Adrenal gland (tissue), 12 donors: ENCODE measurements around the gene CDS2. TPM values are rescaled to one million over a fixed set of nuclear protein-coding genes. Genes with fewer than 3 reads are reported as not detected.

ENCODE experiments used
- DNase-seq, 7 donors: peaks; one replicate each; pipeline ENCODE4 v3.0.0-alpha.2; 2019 to 2020
- H3K27ac ChIP-seq, 5 donors: fragments of 200-600 bp; sonication (generic) in 4 of 5; 1 replicate in 3 of 5; 2 replicates in 2 of 5; pipeline versions ENCODE4 v1.5.1 to v1.8.0; 2016 to 2020; ENCODE audit warnings: mild to moderate bottlenecking in 1 of 5
- H3K27me3 ChIP-seq: fragments of 200-600 bp; 2 replicates; pipeline ENCODE4 v1.8.0; 2021
- H3K36me3 ChIP-seq, 2 donors: fragments of 200-600 bp; replicated peaks in 1 of 2; 1 replicate in 1 of 2; 2 replicates in 1 of 2; pipeline versions ENCODE4 v1.5.1 to v1.8.0; 2018 to 2022
- H3K4me1 ChIP-seq, 2 donors: fragments of 200-600 bp; replicated peaks in 1 of 2; 1 replicate in 1 of 2; 2 replicates in 1 of 2; pipeline versions ENCODE4 v1.5.1 to v1.8.0; 2018 to 2021
- H3K4me3 ChIP-seq, 4 donors: fragments of 200-600 bp; sonication (generic) in 3 of 4; one replicate each; pipeline ENCODE4 v1.5.1; 2016 to 2018
- H3K9me3 ChIP-seq, 3 donors: fragments of 200-600 bp; sonication (generic) in 1 of 3; replicated peaks in 1 of 3; 1 replicate in 2 of 3; 2 replicates in 1 of 3; pipeline versions ENCODE4 v1.5.1 to v1.8.0; 2016 to 2021
- CTCF ChIP-seq, 6 experiments: fragments of 450-650 bp in 4 of 6; fragments of 200-600 bp in 2 of 6; sonication (generic) in 1 of 6; IDR thresholded peaks; 1 replicate in 5 of 6; 2 replicates in 1 of 6; pipeline versions ENCODE4 v1.5.1 to v1.8.0; 2016 to 2021; ENCODE audit warnings: antibody characterized with exemption in 6 of 6, mild to moderate bottlenecking in 2 of 6, moderate library complexity in 1 of 6
- POLR2A ChIP-seq, 2 donors: fragments of 450-650 bp; IDR thresholded peaks; one replicate each; pipeline ENCODE4 v1.6.1; 2017; ENCODE audit warnings: antibody characterized with exemption in 2 of 2, mild to moderate bottlenecking in 2 of 2, moderate library complexity in 1 of 2
- WGBS, 4 donors: extraction: QIAGEN DNeasy Blood & Tissue Kit in 2 of 4; methylation state at CpG; one replicate each; pipeline versions ENCODE4 v1.1.5 to v1.1.7; 2013 to 2017; 5-methylcytosine and 5-hydroxymethylcytosine counted together
- intact Hi-C, 2 donors: fragments of 100-400 bp; cut with DNase I; formaldehyde crosslinking; loops; one replicate each; pipeline versions ENCODE4 v1.14.1 to v1.15.0; 2022 to 2023
- polyA plus RNA-seq, 3 donors: library from polyadenylated mRNA; stranded (reverse); fragments of 200-250 nt in 2 of 3; fragments of 350-450 nt in 1 of 3; fragmentation: Illumina TruSeq in 1 of 3; extraction: RNeasy Lipid Tissue Mini Kit (QIAGEN cat#74804) in 1 of 3; gene quantifications; one replicate each; pipeline ENCODE4 v1.2.3, GENCODE V29; 2013 to 2014
- total RNA-seq, 9 donors: library from RNA; depleted of rRNA in 4 of 9; stranded (reverse); fragments of >200 nt in 4 of 9; fragments of 120-200 nt in 1 of 9; fragmentation: NEBNext Ultra II Directional in 1 of 9; extraction: Animal tissue kit (Norgen Biotek cat#: 25700) in 1 of 9; gene quantifications; one replicate each; pipeline versions ENCODE4 v1.1.0 to v1.2.4, GENCODE V29; 2013 to 2023
- donor health status: healthy with polysubstance abuse.
- donor health status: Bipolar disorder and iron deficiency.
- donor health status: DM: yes; HTN: yes; CAD: no.
- donor health status: DM: no; HTN: no; CAD: no.
- donor health status: DM: no; HTN: no; CAD: no.
- donor health status: DM: yes; HTN: yes; CAD: no.

CDS2 gene
- total and polyA plus RNA-seq, 12 donors, result 11.8 to 71.0 (median 35.0) TPM

- Histone ChIP-seq H3K4me1 (peaks cover 21 to 42% of the 10 kb centered on the region in 2 donors), H3K27me3 (no peaks in the 10 kb centered on the region), H3K9me3 (no peaks in the 10 kb centered on the region), H3K36me3 (no peaks in the 10 kb centered on the region), H3K27ac (no peak overlapping the region), H3K4me3 (no peak overlapping the region)
- no peak for DNase-seq
- 83 to 94% (median 91%) methylated on average over 5 of the region's 5 CpGs for WGBS, 4 donors
- no peak for TF ChIP-seq CTCF (IDR thresholded peaks at IDR 0.05)
- TF ChIP-seq POLR2A (IDR thresholded peaks at IDR 0.05), result no peak
- intact Hi-C loops, result no loop called here
These were observed 4.7 kb downstream of the CDS2 start for GRCh38 chr20:5131502-5131901.

GRCh38 chr20:5133998-5134397 is 7.2 kb downstream of the CDS2 start:
- Histone ChIP-seq H3K4me1 (peaks cover 14 to 30% of the 10 kb centered on the region in 2 donors), H3K36me3 (no peaks in the 10 kb centered on the region), H3K27ac (no peak overlapping the region), H3K4me3 (no peak overlapping the region), H3K9me3 (no peaks in the 10 kb centered on the region), H3K27me3 (no peaks in the 10 kb centered on the region)
- intact Hi-C loops, result no loop called here
- TF ChIP-seq CTCF (IDR thresholded peaks at IDR 0.05) (no peak), POLR2A (IDR thresholded peaks at IDR 0.05) (no peak)
- no peak for DNase-seq
- WGBS, 4 donors, result 93 to 96% (median 94%) methylated on average over 6 of the region's 6 CpGs

GRCh38 chr20:5135363-5136012 is 8.7 kb downstream of the CDS2 start:
- peak overlapping the region in 4 of 5 donors; percentile 26 to 70 (median 62) for H3K27ac ChIP-seq
- no peak for TF ChIP-seq CTCF (IDR thresholded peaks at IDR 0.05)
- TF ChIP-seq POLR2A (IDR thresholded peaks at IDR 0.05), result peak in 1 of 2 donors; percentile 57
- H3K4me1 ChIP-seq, result peaks cover 14 to 29% of the 10 kb centered on the region in 2 donors
- 30 to 37% (median 33%) methylated on average over 2 to 4 of the region's 4 CpGs for WGBS, 4 donors
- no peaks in the 10 kb centered on the region for H3K27me3 ChIP-seq
- H3K36me3 ChIP-seq, result no peaks in the 10 kb centered on the region
- DNase-seq, result peak; percentile 36 to 78 (median 64)
- H3K4me3 ChIP-seq, result no peak overlapping the region
- intact Hi-C loops, result no loop called here
- H3K9me3 ChIP-seq, result no peaks in the 10 kb centered on the region

- intact Hi-C loops, result no loop called here
- no peak for DNase-seq
- TF ChIP-seq CTCF (IDR thresholded peaks at IDR 0.05), result no peak
- no peak for TF ChIP-seq POLR2A (IDR thresholded peaks at IDR 0.05)
- 79 to 91% (median 87%) methylated on average over 4 of the region's 4 CpGs for WGBS, 4 donors
- peaks cover 14 to 33% of the 10 kb centered on the region in 2 donors for H3K4me1 ChIP-seq
- H3K27me3 ChIP-seq, result no peaks in the 10 kb centered on the region
- H3K9me3 ChIP-seq, result no peaks in the 10 kb centered on the region
- H3K4me3 ChIP-seq, result no peak overlapping the region
- H3K27ac ChIP-seq, result peak overlapping the region in 3 of 5 donors; percentile 61 to 70 (median 63)
- no peaks in the 10 kb centered on the region for H3K36me3 ChIP-seq
These were observed 9.3 kb downstream of the CDS2 start for GRCh38 chr20:5136096-5136495.
